ENCODE measurements around the gene OR2Y1.

DNA sequence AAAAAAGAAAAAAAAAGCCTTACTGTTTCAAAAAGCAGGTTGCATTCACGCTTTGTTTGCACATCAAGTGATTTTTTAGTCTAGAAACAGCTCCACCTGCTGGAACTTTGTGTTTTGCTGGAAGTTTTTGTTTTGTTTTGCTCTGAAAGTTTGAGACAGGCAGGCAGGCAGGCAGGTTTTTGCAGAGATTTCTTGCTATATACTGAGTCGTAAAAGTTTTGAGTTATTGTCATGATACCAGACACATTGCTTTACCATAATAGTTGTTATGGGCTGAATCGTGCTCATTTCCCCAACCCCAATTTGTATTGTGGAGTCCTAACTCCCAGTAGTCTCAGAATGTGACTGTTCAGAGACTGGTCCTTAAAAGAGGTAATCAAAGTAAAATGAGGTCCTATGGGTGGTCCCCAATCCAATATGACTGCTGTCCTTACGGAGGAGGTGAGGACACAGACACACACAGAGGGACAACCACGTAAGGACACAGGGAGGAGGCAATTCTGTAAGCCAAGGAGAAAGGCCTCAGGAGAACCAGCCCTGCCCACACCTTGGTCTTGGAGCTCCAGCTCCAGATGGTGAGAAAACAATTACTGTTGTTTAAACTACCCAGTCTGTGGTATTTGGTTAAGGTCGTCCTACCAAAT lies 20.9 kb downstream of the OR2Y1 start:
- TF ChIP-seq YY1 (IDR thresholded peaks at IDR 0.05; ENCODE audit: low read depth) (no peak), EP300 (IDR thresholded peaks at IDR 0.05; ENCODE audit: borderline replicate concordance) (no peak), TAF1 (IDR thresholded peaks at IDR 0.05; ENCODE audit: low read depth) (no peak), TCF12 (IDR thresholded peaks at IDR 0.05; ENCODE audit: low read depth) (no peak), RAD21 (IDR thresholded peaks at IDR 0.05; ENCODE audit: low read depth) (peak; percentile 60), FOXM1 (IDR thresholded peaks at IDR 0.05; ENCODE audit: borderline replicate concordance, low read depth) (no peak), CEBPB (IDR thresholded peaks at IDR 0.05) (no peak), ZBTB7A (IDR thresholded peaks at IDR 0.05; ENCODE audit: low read depth) (no peak), CREB1 (IDR thresholded peaks at IDR 0.05; ENCODE audit: low read depth) (no peak)
- TF ChIP-seq, protein P1, sequence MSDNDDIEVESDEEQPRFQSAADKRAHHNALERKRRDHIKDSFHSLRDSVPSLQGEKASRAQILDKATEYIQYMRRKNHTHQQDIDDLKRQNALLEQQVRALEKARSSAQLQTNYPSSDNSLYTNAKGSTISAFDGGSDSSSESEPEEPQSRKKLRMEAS (IDR thresholded peaks at IDR 0.05): no peak
- TF ChIP-seq, protein P2, sequence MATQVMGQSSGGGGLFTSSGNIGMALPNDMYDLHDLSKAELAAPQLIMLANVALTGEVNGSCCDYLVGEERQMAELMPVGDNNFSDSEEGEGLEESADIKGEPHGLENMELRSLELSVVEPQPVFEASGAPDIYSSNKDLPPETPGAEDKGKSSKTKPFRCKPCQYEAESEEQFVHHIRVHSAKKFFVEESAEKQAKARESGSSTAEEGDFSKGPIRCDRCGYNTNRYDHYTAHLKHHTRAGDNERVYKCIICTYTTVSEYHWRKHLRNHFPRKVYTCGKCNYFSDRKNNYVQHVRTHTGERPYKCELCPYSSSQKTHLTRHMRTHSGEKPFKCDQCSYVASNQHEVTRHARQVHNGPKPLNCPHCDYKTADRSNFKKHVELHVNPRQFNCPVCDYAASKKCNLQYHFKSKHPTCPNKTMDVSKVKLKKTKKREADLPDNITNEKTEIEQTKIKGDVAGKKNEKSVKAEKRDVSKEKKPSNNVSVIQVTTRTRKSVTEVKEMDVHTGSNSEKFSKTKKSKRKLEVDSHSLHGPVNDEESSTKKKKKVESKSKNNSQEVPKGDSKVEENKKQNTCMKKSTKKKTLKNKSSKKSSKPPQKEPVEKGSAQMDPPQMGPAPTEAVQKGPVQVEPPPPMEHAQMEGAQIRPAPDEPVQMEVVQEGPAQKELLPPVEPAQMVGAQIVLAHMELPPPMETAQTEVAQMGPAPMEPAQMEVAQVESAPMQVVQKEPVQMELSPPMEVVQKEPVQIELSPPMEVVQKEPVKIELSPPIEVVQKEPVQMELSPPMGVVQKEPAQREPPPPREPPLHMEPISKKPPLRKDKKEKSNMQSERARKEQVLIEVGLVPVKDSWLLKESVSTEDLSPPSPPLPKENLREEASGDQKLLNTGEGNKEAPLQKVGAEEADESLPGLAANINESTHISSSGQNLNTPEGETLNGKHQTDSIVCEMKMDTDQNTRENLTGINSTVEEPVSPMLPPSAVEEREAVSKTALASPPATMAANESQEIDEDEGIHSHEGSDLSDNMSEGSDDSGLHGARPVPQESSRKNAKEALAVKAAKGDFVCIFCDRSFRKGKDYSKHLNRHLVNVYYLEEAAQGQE (IDR thresholded peaks at IDR 0.05; ENCODE audit: low read depth): no peak
